Liver (tissue), 3 donors: ENCODE results near the gene ADAM8.

Experiments used
- CTCF ChIP-seq: fragments of 150-350 bp; IDR thresholded peaks from 2 replicates; pipeline ENCODE4 v1.5.1; 2017; ENCODE audit warnings: improper control_type of control experiment, low read depth, low read length; ENCODE audit not compliant: missing input control
- GABPA ChIP-seq, 2 donors: IDR thresholded peaks in 1 of 2; conservative IDR thresholded peaks in 1 of 2; 2 replicates each; pipeline ENCODE4 v1.6.1; 2016; ENCODE audit warnings: antibody characterized with exemption in 2 of 2, mild to moderate bottlenecking in 1 of 2, moderate library complexity in 1 of 2
- MAX ChIP-seq: IDR thresholded peaks from 2 replicates; pipeline ENCODE4 v1.6.1; 2016; ENCODE audit warnings: antibody characterized with exemption
- RAD21 ChIP-seq, 2 donors: IDR thresholded peaks; 2 replicates each; pipeline ENCODE4 v1.6.1; 2016; ENCODE audit warnings: antibody characterized with exemption in 2 of 2, mild to moderate bottlenecking in 2 of 2
- REST ChIP-seq: IDR thresholded peaks from 2 replicates; pipeline ENCODE4 v1.6.1; 2016; ENCODE audit warnings: antibody characterized with exemption, mild to moderate bottlenecking
- RXRA ChIP-seq, 2 donors: IDR thresholded peaks; 2 replicates each; pipeline ENCODE4 v1.6.1; 2017 to 2018; ENCODE audit warnings: antibody characterized with exemption in 2 of 2, mild to moderate bottlenecking in 1 of 2
- SP1 ChIP-seq: IDR thresholded peaks from 2 replicates; pipeline ENCODE4 v1.6.1; 2018; ENCODE audit warnings: antibody characterized with exemption, mild to moderate bottlenecking
- TAF1 ChIP-seq: conservative IDR thresholded peaks from 2 replicates; pipeline ENCODE4 v1.6.1; 2016; ENCODE audit warnings: antibody characterized with exemption, mild to moderate bottlenecking
- ZBTB33 ChIP-seq: IDR thresholded peaks from 2 replicates; pipeline ENCODE4 v1.6.1; 2016; ENCODE audit warnings: antibody characterized with exemption
- donor health status: healthy.
- donor health status: healthy.

GRCh38 chr10:133270773-133271297 lies 5.8 kb downstream of the ADAM8 start:
- TF ChIP-seq SP1 (no peak), MAX (no peak), CTCF (no peak), GABPA (IDR thresholded peaks at IDR 0.05 in 1 of 2, conservative IDR thresholded peaks at IDR 0.05 in 1 of 2) (no peak), TAF1 (no peak), RXRA (IDR thresholded peaks at IDR 0.05) (no peak), ZBTB33 (no peak), REST (no peak), RAD21 (IDR thresholded peaks at IDR 0.05) (no peak)
